NB4 (cell line): ENCODE data around the gene OR52B4.
"Not testable (repeated sequence)": the region's sequence is repeated elsewhere in the genome, so short reads cannot be mapped to it uniquely, and the experiment has no call there.

Source experiments
- DNase-seq: peaks from one replicate; pipeline ENCODE4 v3.0.0; 2010; ENCODE audit warnings: low read depth
- H3K4me3 ChIP-seq: one replicate; pipeline ENCODE4 v1.5.1; 2011; ENCODE audit warnings: mild to moderate bottlenecking, low read depth, low read length, moderate library complexity
- MAX ChIP-seq: IDR thresholded peaks from 2 replicates; pipeline ENCODE4 v1.6.1; 2011; ENCODE audit warnings: low read depth, low read length
- MYC ChIP-seq: IDR thresholded peaks from 2 replicates; pipeline ENCODE4 v1.6.1; 2011; ENCODE audit warnings: low read depth, low read length
- POLR2A ChIP-seq: IDR thresholded peaks from 2 replicates; pipeline ENCODE4 v1.6.1; 2011; ENCODE audit warnings: mild to moderate bottlenecking; ENCODE audit not compliant: insufficient read length; ENCODE audit errors: extremely low read depth
- TF ChIP-seq, protein P1 (sequence below): IDR thresholded peaks from one replicate; pipeline ENCODE4 v1.5.1; 2012; ENCODE audit warnings: low read depth, low read length

The OR52B4 gene

GRCh38 chr11:4385978-4386740 is 18.0 kb upstream of the OR52B4 start:
- no peak for DNase-seq
- TF ChIP-seq MYC (no peak), POLR2A (no peak), MAX (no peak)
- TF ChIP-seq, protein P1, sequence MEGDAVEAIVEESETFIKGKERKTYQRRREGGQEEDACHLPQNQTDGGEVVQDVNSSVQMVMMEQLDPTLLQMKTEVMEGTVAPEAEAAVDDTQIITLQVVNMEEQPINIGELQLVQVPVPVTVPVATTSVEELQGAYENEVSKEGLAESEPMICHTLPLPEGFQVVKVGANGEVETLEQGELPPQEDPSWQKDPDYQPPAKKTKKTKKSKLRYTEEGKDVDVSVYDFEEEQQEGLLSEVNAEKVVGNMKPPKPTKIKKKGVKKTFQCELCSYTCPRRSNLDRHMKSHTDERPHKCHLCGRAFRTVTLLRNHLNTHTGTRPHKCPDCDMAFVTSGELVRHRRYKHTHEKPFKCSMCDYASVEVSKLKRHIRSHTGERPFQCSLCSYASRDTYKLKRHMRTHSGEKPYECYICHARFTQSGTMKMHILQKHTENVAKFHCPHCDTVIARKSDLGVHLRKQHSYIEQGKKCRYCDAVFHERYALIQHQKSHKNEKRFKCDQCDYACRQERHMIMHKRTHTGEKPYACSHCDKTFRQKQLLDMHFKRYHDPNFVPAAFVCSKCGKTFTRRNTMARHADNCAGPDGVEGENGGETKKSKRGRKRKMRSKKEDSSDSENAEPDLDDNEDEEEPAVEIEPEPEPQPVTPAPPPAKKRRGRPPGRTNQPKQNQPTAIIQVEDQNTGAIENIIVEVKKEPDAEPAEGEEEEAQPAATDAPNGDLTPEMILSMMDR, result no peak
- H3K4me3 ChIP-seq, result no peak overlapping the region

DNA sequence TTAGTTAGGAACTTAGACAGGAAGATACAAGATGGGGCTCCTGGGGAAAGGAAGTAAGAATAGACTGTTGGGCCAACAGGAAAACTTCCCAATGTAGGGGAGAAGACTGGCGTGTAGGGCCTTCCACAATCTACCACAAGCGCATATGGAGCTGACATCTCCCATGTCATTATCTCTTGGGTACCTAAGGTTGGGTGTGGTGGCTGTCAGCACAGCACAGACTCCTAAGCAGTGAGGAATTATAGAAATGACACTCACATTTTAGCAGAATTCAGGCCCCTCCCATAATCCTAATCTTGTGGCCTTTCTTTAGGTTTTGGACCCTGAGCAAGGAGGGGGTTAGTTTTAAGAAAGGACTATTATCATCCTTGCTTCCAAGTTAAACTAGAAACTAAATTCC is 13.7 kb upstream of the OR52B4 start:
- no peak for DNase-seq
- H3K4me3 ChIP-seq, result no peak overlapping the region
- no peak for TF ChIP-seq MAX
- TF ChIP-seq POLR2A, result no peak

GRCh38 chr11:4375431-4376140 is 7.4 kb upstream of the OR52B4 start:
- H3K4me3 ChIP-seq, result no peak overlapping the region
- no peak for TF ChIP-seq POLR2A
- no peak for TF ChIP-seq MYC
- TF ChIP-seq, protein P1, result no peak
- TF ChIP-seq MAX, result no peak
- no peak for DNase-seq

DNA sequence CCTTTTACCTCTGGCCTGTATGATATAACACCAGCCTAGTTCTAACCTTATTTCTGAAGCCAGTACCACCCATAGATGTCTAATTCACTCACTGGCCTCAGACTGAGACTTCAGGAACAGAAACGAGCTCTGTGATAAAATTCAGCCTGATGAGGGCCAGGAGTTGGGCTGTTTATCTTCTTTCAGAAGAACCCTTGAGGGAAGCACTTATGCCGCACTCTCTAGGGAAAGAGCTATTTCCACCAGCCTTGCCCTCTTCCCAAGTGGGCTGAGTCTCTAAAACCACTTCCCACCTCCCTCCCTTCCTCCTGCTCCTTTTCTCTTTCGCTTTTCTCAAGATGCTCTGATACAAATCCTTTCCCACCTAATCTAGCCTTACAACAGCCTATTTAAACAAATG is 2.0 kb upstream of the OR52B4 start:
- DNase-seq, result no peak
- no peak for TF ChIP-seq MAX
- TF ChIP-seq, protein P1, result no peak
- H3K4me3 ChIP-seq, result no peak overlapping the region

DNA sequence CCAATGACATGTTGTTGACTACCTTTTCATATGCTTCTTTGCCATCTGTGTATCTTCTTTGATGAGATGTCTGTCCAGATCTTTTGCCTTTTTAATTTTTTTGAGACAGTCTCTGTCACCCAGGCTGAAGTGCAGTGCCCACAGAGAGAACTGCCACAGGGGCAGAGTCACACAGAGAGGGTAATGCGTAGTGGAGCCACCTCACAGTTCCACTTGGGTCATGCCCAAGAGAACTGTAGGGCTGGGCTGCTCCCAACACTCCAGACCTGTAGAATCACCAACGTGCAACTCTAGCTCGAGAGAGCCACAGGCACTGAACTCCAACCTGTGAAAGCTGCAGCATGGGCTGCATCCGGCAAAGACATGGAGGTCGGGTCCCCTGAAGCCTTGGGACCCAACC is 20.0 kb downstream of the OR52B4 start:
- not testable (repeated sequence) for DNase-seq

DNA sequence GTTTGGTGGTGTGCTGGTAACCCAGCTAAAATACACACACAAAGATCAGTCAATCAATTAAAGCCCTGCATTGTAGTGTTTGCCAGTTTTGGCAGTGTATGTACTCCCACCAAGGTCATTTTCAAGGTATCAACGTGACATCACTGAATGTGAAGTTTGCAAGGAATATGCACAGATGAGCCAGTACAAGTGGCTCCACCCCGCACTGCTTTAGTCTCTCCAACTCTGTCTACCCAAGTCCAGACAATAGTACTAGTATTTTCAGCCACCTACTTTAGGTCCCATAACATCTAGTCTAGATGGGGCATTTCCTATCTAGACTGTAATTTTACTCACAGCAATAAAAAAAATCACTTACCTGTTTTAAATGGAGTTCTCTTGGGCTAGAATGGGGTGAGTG is 22.8 kb downstream of the OR52B4 start:
- not testable (repeated sequence) for H3K4me3 ChIP-seq, DNase-seq

More for the DNA sequence above, 20.0 kb downstream of the OR52B4 start:
- H3K4me3 ChIP-seq, result not testable (repeated sequence)

- not testable (repeated sequence) for H3K4me3 ChIP-seq, DNase-seq
These were observed 33.8 kb downstream of the OR52B4 start for GRCh38 chr11:4334356-4334755.
